Cardiac septum (tissue), 1 donor: ENCODE results near the gene NRIP1. TPM values are rescaled to one million over a fixed set of nuclear protein-coding genes. Genes with fewer than 3 reads are reported as not detected.

Experiments
- DNase-seq: peaks from one replicate; pipeline ENCODE4 v3.0.0-alpha.2; 2020; ENCODE audit warnings: low spot score
- intact Hi-C: fragments of 100-400 bp; cut with DNase I; formaldehyde crosslinking; loops from one replicate; pipeline ENCODE4 v1.14.0; 2022
- total RNA-seq: library from RNA; stranded (reverse); fragmentation: NEBNext Ultra II Directional; extraction: Animal tissue kit (Norgen Biotek cat#: 25700); gene quantifications from one replicate; pipeline ENCODE4 v1.2.1, GENCODE V29; 2021
- donor health status: DM: no; HTN: no; CAD: no.

The NRIP1 gene
- total RNA-seq, 1 donor from 2014 or later, result 16.7 TPM

- no peak for DNase-seq
- intact Hi-C loops, result no loop called here
Observed at GRCh38 chr21:15015622-15016471, 49.0 kb downstream of the NRIP1 start.

GRCh38 chr21:15014221-15014620 is 50.6 kb downstream of the NRIP1 start:
- intact Hi-C loops, result no loop called here
- no peak for DNase-seq

GRCh38 chr21:15011967-15012366 is 52.8 kb downstream of the NRIP1 start:
- DNase-seq, result no peak
- intact Hi-C loops, result no loop called here

- intact Hi-C loops, result no loop called here
- DNase-seq, result no peak
Observed at GRCh38 chr21:15010645-15011044, 54.2 kb downstream of the NRIP1 start.

GRCh38 chr21:15009837-15010363 is 54.9 kb downstream of the NRIP1 start:
- DNase-seq, result no peak
- intact Hi-C loops, result no loop called here

- DNase-seq, result no peak
- intact Hi-C loops, result no loop called here
Observed at GRCh38 chr21:15007716-15008296, 57.0 kb downstream of the NRIP1 start.

GRCh38 chr21:15006594-15007230 is 58.1 kb downstream of the NRIP1 start:
- DNase-seq, result no peak
- intact Hi-C loops, result no loop called here

- no peak for DNase-seq
- intact Hi-C loops, result no loop called here
Observed at GRCh38 chr21:15005391-15005790, 59.4 kb downstream of the NRIP1 start.

- no peak for DNase-seq
- intact Hi-C loops, result no loop called here
Observed at GRCh38 chr21:15004721-15005370, 60.0 kb downstream of the NRIP1 start.

- no peak for DNase-seq
Observed at GRCh38 chr21:15003463-15004135, 61.2 kb downstream of the NRIP1 start.

GRCh38 chr21:15001857-15002606 is 62.8 kb downstream of the NRIP1 start:
- intact Hi-C loops, result no loop called here
- no peak for DNase-seq

More at GRCh38 chr21:15003463-15004135, 61.2 kb downstream of the NRIP1 start:
- intact Hi-C loops, result no loop called here

- DNase-seq, result no peak
- intact Hi-C loops, result no loop called here
Observed at GRCh38 chr21:15001113-15001512, 63.7 kb downstream of the NRIP1 start.

GRCh38 chr21:15000081-15000480 is 64.7 kb downstream of the NRIP1 start:
- DNase-seq, result no peak
- intact Hi-C loops, result no loop called here

- no peak for DNase-seq
- intact Hi-C loops, result no loop called here
Observed at GRCh38 chr21:14998784-14999183, 66.0 kb downstream of the NRIP1 start.

GRCh38 chr21:14998336-14998735 is 66.5 kb downstream of the NRIP1 start:
- DNase-seq, result no peak
- intact Hi-C loops, result no loop called here

GRCh38 chr21:14995695-14996490 is 68.9 kb downstream of the NRIP1 start:
- no peak for DNase-seq

GRCh38 chr21:14995226-14995625 is 69.6 kb downstream of the NRIP1 start:
- intact Hi-C loops, result no loop called here
- DNase-seq, result no peak

More at GRCh38 chr21:14995695-14996490, 68.9 kb downstream of the NRIP1 start:
- intact Hi-C loops, result no loop called here

GRCh38 chr21:14993115-14993514 is 71.7 kb downstream of the NRIP1 start:
- no peak for DNase-seq
- intact Hi-C loops, result no loop called here
